HG02642 (cell line): ENCODE data around the gene CIAPIN1.
A peak's percentile ranks its signal among the peaks of the same experiment; 100 is the strongest.

Experiments
- ATAC-seq: cut with Tn5 transposase; IDR thresholded peaks from one replicate; pipeline ENCODE4 v1.9.1; 2021; ENCODE audit warnings: mild to moderate bottlenecking; ENCODE audit not compliant: unreplicated experiment, poor library complexity

CIAPIN1 gene

DNA sequence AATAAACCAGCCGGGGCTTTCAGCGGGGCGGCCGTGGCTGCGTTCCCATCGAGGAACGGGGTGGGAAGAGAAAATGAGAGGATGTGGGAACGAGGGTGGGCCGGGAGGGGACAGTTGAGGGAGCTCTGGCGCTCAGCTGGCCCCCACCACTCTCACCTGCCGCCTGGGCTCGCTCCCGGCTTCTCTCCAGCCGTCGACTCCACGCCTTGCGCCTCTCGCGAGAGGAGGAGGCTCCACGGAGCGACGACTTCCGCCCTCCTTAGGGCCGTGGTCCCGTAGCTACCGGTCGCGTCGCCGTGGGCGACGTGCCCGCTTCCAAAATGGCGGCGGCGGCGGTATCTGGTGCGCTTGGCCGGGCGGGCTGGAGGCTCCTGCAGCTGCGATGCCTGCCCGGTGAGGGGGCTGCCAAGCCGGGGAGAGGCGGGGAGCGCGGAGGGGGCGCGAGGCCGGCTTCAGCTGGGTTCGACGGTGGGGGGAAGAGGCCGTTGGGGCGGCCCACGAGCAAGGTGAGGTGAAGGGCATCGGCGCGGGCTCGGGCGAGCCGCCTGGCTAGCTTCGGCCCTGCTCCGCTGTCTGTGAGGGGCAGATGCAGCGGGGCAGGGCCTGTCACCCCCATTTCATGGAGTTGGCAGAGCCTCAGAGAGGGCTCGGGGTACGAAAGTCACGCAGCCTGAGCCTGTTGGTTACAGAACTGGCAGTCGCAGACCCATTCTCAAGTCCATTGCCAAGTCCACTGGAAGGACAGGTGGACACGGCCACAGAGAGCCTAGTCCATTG lies at the start of gene CIAPIN1, which contains the start of gene COQ9:
TSS of gene CIAPIN1 (minus strand) at position 200 of the 777 bp plus-strand sequence. CDS start 6,457 bp downstream, outside the sequence.
TSS of gene COQ9 (plus strand) at position 294 of the 777 bp plus-strand sequence. CDS start at position 321, 27 bp downstream.
- peak; percentile 98 for ATAC-seq

DNA sequence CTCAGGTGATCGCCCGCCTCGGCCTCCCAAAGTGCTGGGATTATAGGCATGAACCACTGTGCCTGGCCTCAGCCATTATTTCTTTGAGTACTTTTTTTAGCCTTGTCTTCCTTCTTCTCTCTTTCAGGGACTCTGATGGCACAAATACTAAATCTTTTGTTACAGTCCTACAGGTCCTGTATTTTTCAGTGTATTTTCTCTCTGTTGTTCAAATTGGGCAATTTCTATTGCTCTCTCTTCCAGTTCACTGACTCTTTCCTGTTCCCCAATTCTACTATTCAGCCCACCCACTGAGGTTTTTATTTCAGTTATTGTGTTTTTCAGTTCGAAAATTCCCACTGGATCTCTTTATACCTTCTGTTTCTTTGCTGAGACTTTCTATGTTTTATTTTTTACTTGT lies 46.6 kb upstream of the CIAPIN1 start:
- no peak for ATAC-seq

DNA sequence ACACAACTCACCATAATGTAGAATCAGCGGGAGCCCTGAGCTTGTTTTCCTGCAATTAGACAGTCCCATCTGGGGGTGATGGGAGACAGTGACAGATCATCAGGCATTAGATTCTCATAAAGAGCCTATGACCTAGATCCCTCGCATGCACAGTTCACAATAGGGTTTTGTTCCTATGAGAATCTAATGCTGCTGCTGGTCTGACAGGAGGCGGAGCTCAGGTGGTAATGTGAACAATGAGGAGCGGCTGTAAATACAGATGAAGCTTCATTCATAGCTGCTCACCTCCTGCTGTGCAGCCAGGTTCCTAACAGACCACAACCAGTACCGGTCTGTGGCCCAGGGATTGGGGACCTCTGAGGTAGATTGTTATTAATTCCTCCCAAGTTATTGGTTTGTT lies 42.0 kb upstream of the CIAPIN1 start:
- no peak for ATAC-seq

GRCh38 chr16:57486858-57487834 lies 40.0 kb upstream of the CIAPIN1 start:
- no peak for ATAC-seq

DNA sequence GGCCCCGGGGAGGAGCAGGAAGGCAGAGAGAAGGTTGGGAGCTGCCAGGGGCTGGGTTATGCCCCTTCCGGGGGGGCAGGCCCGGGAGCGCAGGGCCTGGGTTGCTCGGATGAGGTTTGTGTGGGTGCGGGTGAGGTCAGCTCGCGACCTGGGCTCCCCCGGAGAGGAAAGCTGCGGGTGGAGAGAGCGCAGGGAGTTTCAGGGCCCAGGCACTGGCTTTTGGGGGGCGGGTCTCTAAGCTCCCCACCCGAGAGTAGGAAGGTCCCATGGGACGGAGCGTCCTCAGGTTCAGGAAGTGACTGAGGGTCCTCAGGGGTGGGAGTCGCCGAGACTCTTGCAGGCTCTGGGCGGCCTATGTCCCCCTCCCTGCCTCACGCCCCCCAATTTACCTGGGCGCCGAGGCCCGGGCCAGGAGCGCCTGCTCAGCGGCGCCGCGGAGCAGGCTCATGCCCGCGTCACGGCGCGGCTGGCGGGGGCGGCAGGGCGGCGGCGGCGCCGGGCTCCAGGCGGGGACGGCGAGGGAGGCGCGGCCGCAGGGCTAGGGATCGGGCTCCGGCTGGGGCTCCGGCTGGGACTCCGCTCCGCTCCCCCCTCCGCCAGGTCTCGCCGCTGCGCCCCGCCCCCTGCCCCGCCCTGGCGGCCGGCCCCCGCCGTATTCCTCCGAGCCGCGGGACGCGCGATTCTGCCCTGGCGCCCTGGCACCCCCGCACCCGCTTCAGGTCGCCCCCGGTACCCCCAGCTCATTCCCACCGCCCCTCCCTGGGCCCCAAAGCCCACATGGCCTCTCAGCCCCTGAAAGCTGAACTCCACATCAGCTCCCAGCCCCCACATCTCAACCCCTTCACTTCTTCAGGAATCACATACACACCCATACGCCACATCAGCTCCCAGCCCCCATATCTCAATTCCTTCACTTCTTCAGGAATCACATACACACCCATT lies 39.0 kb upstream of the CIAPIN1 start, which contains the start of gene DOK4:
TSS of gene DOK4 (minus strand) at position 578 of the 942 bp plus-strand sequence. CDS start 6,986 bp downstream, outside the sequence.
- peak; percentile 88 for ATAC-seq

GRCh38 chr16:57485091-57485915 lies 38.1 kb upstream of the CIAPIN1 start:
- ATAC-seq = no peak

GRCh38 chr16:57484515-57485005 lies 37.4 kb upstream of the CIAPIN1 start:
- no peak for ATAC-seq

DNA sequence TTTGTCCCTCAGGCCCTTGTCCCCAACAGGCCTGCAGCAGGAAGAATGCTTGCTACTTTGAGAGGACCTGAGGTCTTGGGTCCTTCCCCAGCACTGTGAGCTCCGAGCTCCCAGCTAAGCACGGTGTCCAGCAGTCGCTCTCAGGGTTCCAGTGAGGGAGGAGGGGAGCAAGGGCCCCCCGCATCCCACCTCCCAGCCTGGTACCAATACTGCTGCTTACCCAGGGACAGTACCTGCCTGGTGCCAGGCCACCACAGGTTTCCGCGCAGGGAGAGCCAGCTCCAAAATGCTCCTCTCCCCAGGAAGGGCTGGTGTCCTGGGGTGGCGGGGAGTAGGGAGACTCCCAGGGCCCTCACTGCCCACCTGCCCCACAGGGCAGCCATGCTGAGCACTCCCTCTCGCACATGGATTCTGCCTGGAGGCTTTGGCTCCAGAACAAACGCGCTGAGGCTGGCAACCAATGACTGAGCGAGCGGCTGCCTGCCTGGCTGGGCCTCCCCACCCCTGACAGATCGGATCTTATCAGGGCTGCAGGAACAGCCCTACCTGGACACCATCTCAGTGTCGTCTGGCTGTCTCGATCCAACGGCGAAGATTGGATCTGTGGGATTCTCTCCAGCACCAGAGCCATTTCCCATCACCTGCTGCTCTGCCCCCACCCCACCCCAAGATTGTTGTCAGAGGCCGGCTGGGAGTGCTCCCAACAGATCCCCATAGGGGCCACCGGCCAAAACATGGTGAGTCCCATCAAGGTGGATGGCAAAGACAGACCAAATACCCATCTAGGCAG lies 36.7 kb upstream of the CIAPIN1 start:
- ATAC-seq = no peak

DNA sequence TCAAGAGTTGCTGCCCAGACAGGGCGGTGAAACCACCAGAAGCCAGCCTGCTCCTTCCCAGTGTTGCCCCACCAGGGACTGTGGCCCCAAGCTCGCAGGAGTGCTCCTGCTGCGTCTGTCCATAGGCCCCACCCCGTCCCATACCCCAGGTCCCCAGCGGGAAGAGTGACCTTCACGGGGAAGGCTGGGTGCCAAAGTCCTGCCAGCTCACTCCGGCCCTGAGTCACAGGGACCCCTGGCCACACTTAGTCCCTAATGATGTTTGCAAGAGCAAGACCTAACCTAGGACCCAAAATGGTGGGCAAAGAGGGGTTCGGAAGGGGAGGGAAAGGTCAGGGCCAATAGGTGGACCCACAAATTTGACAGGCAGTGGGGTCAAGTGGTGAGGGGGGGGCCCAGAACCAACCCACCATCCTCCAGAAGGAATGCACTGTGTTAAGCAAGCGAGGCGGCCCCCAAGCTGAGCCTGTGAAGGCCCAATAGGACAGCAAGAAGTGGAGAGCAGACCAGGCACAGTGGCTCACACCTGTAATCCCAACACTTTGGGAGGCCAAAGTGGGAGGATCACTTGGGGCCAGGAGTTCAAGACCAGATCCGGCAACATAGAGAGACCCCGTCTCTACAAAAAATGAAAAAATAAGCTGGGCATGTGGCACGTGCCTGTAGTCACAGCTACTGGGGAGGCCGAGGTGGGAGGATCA lies 35.8 kb upstream of the CIAPIN1 start:
- ATAC-seq = no peak

GRCh38 chr16:57481421-57481820 lies 34.2 kb upstream of the CIAPIN1 start:
- ATAC-seq = no peak

DNA sequence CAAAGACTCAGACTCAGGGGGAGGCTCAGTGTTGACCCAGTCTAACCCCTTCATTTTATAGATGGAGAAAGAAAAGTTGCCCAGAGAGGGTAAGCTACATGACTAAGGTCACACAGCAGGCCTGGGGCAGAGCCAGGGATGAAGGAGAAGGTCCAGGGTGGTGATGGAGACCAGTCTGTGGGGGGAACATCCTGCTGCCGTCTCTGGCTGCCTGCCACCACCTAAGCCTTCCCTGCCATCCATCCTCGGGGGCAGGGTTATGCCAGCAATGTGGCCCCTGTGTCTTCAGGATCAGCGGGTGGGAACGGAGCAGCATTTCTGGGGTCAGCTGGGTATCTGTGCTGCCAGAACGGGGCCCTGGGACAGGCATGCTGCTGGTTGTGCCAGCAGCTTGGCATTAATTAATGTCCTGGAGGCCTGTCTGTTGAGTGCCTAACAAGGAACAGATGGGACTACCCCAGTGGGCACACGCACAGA lies 33.6 kb upstream of the CIAPIN1 start:
- ATAC-seq = no peak

GRCh38 chr16:57479976-57480753 lies 33.0 kb upstream of the CIAPIN1 start:
- ATAC-seq = no peak

DNA sequence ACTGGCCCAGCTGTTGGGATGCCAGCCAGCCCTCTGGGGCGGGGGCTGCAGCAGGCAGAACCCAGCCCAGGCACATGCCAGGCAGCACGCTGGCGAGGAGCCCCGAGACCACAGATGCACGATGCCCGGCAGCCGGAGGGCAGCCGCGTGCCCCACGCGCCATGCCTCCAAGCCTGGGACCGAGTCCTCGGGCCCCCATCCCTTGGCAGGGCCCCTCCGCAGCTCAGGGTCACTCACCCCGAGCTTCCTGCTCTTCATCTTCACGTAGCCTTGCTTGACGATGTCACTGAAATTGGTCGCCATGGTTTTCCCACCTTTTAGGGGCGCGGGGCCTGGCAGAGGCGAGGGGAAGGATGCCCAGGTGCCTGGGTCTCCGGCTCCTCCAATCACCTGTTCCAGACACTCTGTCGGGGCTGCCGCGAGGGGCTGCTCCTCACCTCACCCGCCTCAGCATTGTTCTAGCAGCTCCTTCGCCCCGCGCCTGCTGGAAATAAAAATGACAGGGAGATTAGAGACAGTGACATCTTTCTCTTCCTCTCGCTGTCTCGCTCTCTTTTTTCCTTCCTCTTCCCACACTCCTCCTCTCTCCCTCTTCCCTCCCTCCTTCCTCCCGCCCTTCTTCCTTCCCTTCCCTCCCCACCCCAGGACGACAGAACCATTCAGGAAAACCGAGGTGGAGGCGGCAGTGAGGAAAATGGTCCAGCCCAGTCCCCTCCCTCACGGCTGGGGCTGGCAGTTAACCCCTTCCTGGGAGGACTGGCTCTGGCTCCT lies 32.2 kb upstream of the CIAPIN1 start:
- no peak for ATAC-seq

DNA sequence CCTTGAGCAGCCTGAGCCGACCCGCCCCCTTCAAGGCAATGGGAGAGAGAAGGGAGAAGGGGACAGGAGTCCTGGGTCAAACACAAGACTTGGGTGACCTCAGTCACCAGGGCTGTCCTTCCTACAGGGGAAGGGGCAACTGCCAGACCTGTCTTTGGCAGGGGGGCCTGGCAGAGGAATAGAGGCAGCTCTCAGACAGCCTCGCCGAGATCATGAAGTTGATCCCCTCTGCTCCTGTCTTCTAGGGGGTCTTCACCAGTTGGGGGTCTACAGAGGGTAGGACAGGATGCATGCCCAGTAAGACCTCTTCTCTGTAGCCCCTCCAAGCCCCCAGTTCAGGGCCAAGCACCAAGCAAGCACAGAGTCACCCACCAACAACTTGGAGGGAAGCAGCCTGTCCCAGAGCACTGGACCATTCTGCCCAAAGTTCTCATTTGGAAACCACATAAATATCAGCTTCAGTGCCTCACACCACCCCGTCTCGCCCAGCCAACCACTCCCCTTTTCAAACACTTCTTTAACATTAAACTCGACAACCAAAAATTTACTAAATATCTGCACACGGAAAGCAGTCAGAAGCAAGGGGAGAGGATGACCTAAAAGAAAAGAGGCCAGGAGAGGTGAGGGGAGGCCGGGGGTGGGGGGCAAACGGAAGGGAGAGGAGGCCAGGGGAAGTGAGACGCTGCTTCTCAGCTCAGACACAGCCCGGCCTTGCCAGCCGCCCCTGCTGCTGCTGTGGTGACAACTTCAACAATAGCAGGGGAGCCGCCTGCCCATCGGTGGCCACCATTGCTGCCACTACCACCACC lies 31.4 kb upstream of the CIAPIN1 start:
- no peak for ATAC-seq
